ENCODE measurements around the gene LAMA2.

DNA sequence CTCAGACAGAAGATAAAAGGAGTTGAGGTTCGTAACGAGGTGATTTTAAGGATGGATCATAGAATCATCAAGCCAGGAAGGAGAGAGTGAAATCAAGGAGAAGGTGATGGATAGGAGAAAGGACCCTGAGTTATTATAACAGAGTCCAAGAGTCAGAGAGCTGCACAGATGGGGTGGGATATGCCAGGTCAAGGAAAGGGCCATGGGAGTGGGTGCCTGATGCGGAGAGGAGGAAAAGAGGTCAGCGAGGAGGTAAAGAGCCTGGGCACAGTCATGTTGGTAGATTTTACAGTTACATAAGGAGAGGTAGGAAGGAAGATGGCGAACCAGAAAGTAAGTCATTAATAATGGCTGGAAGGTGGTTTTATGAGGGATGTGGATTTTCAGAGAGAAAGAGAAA is 114.9 kb downstream of the LAMA2 start:
- TF ChIP-seq CTCF (IDR thresholded peaks at IDR 0.05) = no peak
- TF ChIP-seq POLR2A (IDR thresholded peaks at IDR 0.05) = no peak
- no peak for TF ChIP-seq EP300 (IDR thresholded peaks at IDR 0.05)

All from stomach (tissue), 4 donors.